ENCODE data around the gene ABCC8.

DNA sequence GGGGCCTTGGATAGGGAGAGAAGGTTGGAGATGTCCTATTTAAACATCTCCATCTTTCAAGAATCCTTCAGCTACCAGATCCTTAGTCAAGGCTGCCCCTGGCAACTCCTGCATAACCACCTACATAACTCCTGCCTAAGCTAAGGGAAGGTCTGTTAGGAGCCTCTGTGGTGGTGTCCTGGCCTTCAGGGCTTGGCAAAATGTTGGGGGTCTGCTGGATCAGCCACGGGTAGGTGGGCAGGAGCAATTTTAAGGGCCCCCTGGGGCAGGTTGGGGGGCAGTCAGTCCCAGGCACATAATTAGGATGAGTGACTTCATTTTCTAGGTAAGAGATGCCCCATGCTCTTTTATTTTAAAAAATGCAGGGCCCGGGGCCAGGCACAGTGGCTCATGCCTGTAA lies 41.7 kb upstream of the ABCC8 start:
- no peak for TF ChIP-seq POLR2A (IDR thresholded peaks at IDR 0.05)
- TF ChIP-seq, protein P1, sequence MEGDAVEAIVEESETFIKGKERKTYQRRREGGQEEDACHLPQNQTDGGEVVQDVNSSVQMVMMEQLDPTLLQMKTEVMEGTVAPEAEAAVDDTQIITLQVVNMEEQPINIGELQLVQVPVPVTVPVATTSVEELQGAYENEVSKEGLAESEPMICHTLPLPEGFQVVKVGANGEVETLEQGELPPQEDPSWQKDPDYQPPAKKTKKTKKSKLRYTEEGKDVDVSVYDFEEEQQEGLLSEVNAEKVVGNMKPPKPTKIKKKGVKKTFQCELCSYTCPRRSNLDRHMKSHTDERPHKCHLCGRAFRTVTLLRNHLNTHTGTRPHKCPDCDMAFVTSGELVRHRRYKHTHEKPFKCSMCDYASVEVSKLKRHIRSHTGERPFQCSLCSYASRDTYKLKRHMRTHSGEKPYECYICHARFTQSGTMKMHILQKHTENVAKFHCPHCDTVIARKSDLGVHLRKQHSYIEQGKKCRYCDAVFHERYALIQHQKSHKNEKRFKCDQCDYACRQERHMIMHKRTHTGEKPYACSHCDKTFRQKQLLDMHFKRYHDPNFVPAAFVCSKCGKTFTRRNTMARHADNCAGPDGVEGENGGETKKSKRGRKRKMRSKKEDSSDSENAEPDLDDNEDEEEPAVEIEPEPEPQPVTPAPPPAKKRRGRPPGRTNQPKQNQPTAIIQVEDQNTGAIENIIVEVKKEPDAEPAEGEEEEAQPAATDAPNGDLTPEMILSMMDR (IDR thresholded peaks at IDR 0.05): no peak

Data from right lobe of liver (tissue), 4 donors.